ENCODE measurements around the gene SYCE3. TPM values are rescaled to one million over a fixed set of nuclear protein-coding genes. Genes with fewer than 3 reads are reported as not detected.
A peak's percentile ranks its signal among the peaks of the same experiment; 100 is the strongest.

The SYCE3 gene
- total and polyA plus RNA-seq, 9 of the 15 experiments (the other 6 are each of a cell fraction or from before 2014, with no cell fraction given) = 0.56 TPM; not detected in 8

GRCh38 chr22:50530877-50531545 lies 31.7 kb downstream of the SYCE3 start:
- CTCF ChIA-PET (ENCODE audit: low intra/inter-chr PET ratio) = no interaction called here
- 96% methylated on average over 13 of the region's 53 CpGs for WGBS (ENCODE audit: insufficient coverage, low coverage, missing lambda C conversion rate)
- no peak overlapping the region for H2AFZ ChIP-seq (ENCODE audit: low read depth, low read length)
- no peak overlapping the region for H3K4me3 ChIP-seq
- intact Hi-C loops (cut with micrococcal nuclease) (no loop called here), in situ Hi-C loops (cut with MboI) (no loop called here)
- peaks cover 12% of the 10 kb centered on the region; the same call in 2 of the 3 replicates for H3K79me2 ChIP-seq (ENCODE audit: control insufficient read depth, insufficient read depth, low read length)
- POLR2A ChIA-PET = no interaction called here
- H3K9me3 ChIP-seq (replicated peaks; ENCODE audit: control insufficient read depth, insufficient read depth, low read depth, low read length) = 0 out of 2 replicates have a peak, but pooled peaks cover 2% of the 10 kb centered on the region
- no peak overlapping the region for H3K27ac ChIP-seq (ENCODE audit: extremely low read depth, low read depth, low read length)
- H4K20me1 ChIP-seq (replicated peaks; ENCODE audit: control insufficient read depth, insufficient read depth, low read length) = no peaks in the 10 kb centered on the region
- H3K27me3 ChIP-seq (ENCODE audit: control insufficient read depth in 2 of 2, insufficient read depth in 2 of 2, low read length in 2 of 2) = no peaks in the 10 kb centered on the region
- H3K36me3 ChIP-seq (ENCODE audit: control insufficient read depth, insufficient read depth, low read length) = no peaks in the 10 kb centered on the region
- no peak overlapping the region for H3K4me2 ChIP-seq (ENCODE audit: insufficient read depth, low read length)
- BruUV-seq (replicated peaks) = no TSS peak
- H3K9ac ChIP-seq (ENCODE audit: insufficient read depth in 1 of 2, low read depth in 2 of 2, low read length in 2 of 2) = no peak overlapping the region
- ATAC-seq = no peak
- no peaks in the 10 kb centered on the region for H3K9me1 ChIP-seq (ENCODE audit: control insufficient read depth, insufficient read depth, low read length)
- H3K4me1 ChIP-seq (replicated peaks in 1 of 2; ENCODE audit: control insufficient read depth in 2 of 2, insufficient read depth in 2 of 2, low read length in 2 of 2) = peaks cover 18 to 51% of the 10 kb centered on the region in 2 experiments; a peak in 4 of 5 replicates
- TF ChIP-seq NCOR1 (IDR thresholded peaks at IDR 0.05) (no peak), POLR2G (IDR thresholded peaks at IDR 0.05; ENCODE audit: low read depth, low read length) (peak; percentile 55)
- DNase-seq (ENCODE audit: extremely low read depth in 1 of 4, low spot score in 3 of 4) = no peak
- FAIRE-seq = no peak

GRCh38 chr22:50530580-50530876 lies 32.2 kb downstream of the SYCE3 start:
- ATAC-seq (no peak), DNase-seq (ENCODE audit: extremely low read depth in 1 of 4, low spot score in 3 of 4) (no peak), FAIRE-seq (no peak)
- Histone ChIP-seq H3K4me1 (replicated peaks in 1 of 2; ENCODE audit: control insufficient read depth in 2 of 2, insufficient read depth in 2 of 2, low read length in 2 of 2) (peaks cover 18 to 56% of the 10 kb centered on the region in 2 experiments; a peak in 4 of 5 replicates), H3K9me1 (ENCODE audit: control insufficient read depth, insufficient read depth, low read length) (no peaks in the 10 kb centered on the region), H4K20me1 (replicated peaks; ENCODE audit: control insufficient read depth, insufficient read depth, low read length) (no peaks in the 10 kb centered on the region), H3K4me2 (ENCODE audit: insufficient read depth, low read length) (no peak overlapping the region), H3K9me3 (replicated peaks; ENCODE audit: control insufficient read depth, insufficient read depth, low read depth, low read length) (0 out of 2 replicates have a peak, but pooled peaks cover 2% of the 10 kb centered on the region), H2AFZ (ENCODE audit: low read depth, low read length) (no peak overlapping the region), H3K9ac (ENCODE audit: insufficient read depth in 1 of 2, low read depth in 2 of 2, low read length in 2 of 2) (no peak overlapping the region), H3K36me3 (ENCODE audit: control insufficient read depth, insufficient read depth, low read length) (no peaks in the 10 kb centered on the region), H3K4me3 (no peak overlapping the region), H3K27me3 (ENCODE audit: control insufficient read depth in 2 of 2, insufficient read depth in 2 of 2, low read length in 2 of 2) (no peaks in the 10 kb centered on the region), H3K27ac (ENCODE audit: extremely low read depth, low read depth, low read length) (no peak overlapping the region), H3K79me2 (ENCODE audit: control insufficient read depth, insufficient read depth, low read length) (peaks cover 14% of the 10 kb centered on the region; the same call in 2 of the 3 replicates)
- in situ Hi-C loops (cut with MboI) = no loop called here
- ChIA-PET CTCF (ENCODE audit: low intra/inter-chr PET ratio) (no interaction called here), POLR2A (no interaction called here)
- intact Hi-C loops (cut with micrococcal nuclease) = no loop called here
- BruUV-seq (replicated peaks) = no TSS peak
- TF ChIP-seq POLR2G (IDR thresholded peaks at IDR 0.05; ENCODE audit: low read depth, low read length) = peak; percentile 55; the same call in 1 of the 2 replicates
- no peak for TF ChIP-seq PHB (CRISPR knock-in tag; IDR thresholded peaks at IDR 0.05)
- no peak for TF ChIP-seq ZNF668 (CRISPR knock-in tag; IDR thresholded peaks at IDR 0.05)
- TF ChIP-seq XRCC5 (IDR thresholded peaks at IDR 0.05; ENCODE audit: low read depth, low read length) = no peak
- no peak for TF ChIP-seq KHSRP (IDR thresholded peaks at IDR 0.05)
- WGBS (ENCODE audit: insufficient coverage, low coverage, missing lambda C conversion rate) = 98% methylated on average over 7 of the region's 21 CpGs

Data from K562 (cell line).